Prostate gland (tissue), 2 donors: ENCODE results near the gene SMO. TPM values are rescaled to one million over a fixed set of nuclear protein-coding genes. Genes with fewer than 3 reads are reported as not detected.
"Not testable (repeated sequence)": the region's sequence is repeated elsewhere in the genome, so short reads cannot be mapped to it uniquely, and the experiment has no call there.

Source experiments
- DNase-seq: peaks from one replicate; pipeline ENCODE4 v3.0.0-alpha.2; 2019; ENCODE audit warnings: low spot score
- H3K27ac ChIP-seq, 2 donors: fragments of 200-600 bp; sonication (generic); 2 replicates each; pipeline ENCODE4 v1.5.1; 2017 to 2019
- H3K27me3 ChIP-seq: fragments of 200-600 bp; sonication (generic); replicated peaks from 2 replicates; pipeline ENCODE4 v1.5.1; 2019; ENCODE audit not compliant: insufficient read depth
- H3K36me3 ChIP-seq, 2 donors: fragments of 200-600 bp; sonication (generic); 1 replicate in 1 of 2; 2 replicates in 1 of 2; pipeline versions ENCODE4 v1.5.1 to v1.8.1; 2017 to 2019
- H3K4me1 ChIP-seq: fragments of 200-600 bp; sonication (generic); replicated peaks from 2 replicates; pipeline ENCODE4 v1.5.1; 2019
- H3K4me3 ChIP-seq, 2 donors: fragments of 200-600 bp; sonication (generic); 2 replicates each; pipeline ENCODE4 v1.5.1; 2017 to 2019
- H3K9me3 ChIP-seq: fragments of 200-600 bp; sonication (generic); 2 replicates; pipeline ENCODE4 v1.5.1; 2017
- POLR2A ChIP-seq: fragments of 450-650 bp; IDR thresholded peaks from one replicate; pipeline ENCODE4 v1.6.1; 2016; ENCODE audit warnings: antibody characterized with exemption, mild to moderate bottlenecking
- POLR2AphosphoS5 ChIP-seq: sonication (generic); formaldehyde crosslinking; IDR thresholded peaks from one replicate; pipeline ENCODE4 v1.6.1; 2017; ENCODE audit warnings: antibody characterized with exemption
- WGBS: methylation state at CpG from one replicate; pipeline ENCODE4 v1.1.5; 2018; 5-methylcytosine and 5-hydroxymethylcytosine counted together
- intact Hi-C: fragments of 100-400 bp; cut with DNase I; formaldehyde crosslinking; loops from one replicate; pipeline ENCODE4 v1.14.2; 2022
- total RNA-seq, 2 donors: library from RNA; depleted of rRNA; stranded (reverse); fragments of >200 nt; gene quantifications; one replicate each; pipeline ENCODE4 v1.1.0, GENCODE V29; 2016
- TF ChIP-seq, protein P1 (sequence below), 4 experiments: fragments of 200-600 bp in 2 of 4; fragments of 450-650 bp in 2 of 4; sonication (generic) in 2 of 4; IDR thresholded peaks; 1 replicate in 3 of 4; 2 replicates in 1 of 4; pipeline ENCODE4 v1.5.1; 2016 to 2019; ENCODE audit warnings: antibody characterized with exemption in 4 of 4, mild to moderate bottlenecking in 2 of 4, moderate library complexity in 2 of 4

Gene SMO
- total RNA-seq, 2 donors from 2014 or later: 23.2 to 32.9 TPM

DNA sequence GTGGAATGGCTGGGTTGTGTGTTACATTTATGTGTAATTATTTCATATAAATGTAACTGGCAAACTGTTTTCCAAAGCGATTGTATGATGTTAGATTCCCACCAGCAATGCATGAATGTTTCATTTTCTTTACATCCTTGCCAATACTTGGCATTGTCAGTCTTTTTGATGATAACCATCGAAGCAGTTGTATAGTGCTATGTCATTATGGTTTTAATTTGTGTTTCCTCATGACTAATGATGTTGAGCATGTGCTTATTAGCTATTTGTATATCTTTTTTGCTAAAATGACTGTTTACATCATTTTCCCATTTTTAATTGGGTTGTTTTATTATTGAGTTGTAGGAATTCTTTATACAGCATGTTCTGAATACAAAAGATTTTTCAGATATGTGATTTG is 58.7 kb downstream of the SMO start:
- DNase-seq: no peak
- intact Hi-C loops: no loop called here
- H3K9me3 ChIP-seq: no peaks in the 10 kb centered on the region
- no peaks in the 10 kb centered on the region for H3K36me3 ChIP-seq
- no peak overlapping the region for H3K27ac ChIP-seq
- TF ChIP-seq, protein P1, sequence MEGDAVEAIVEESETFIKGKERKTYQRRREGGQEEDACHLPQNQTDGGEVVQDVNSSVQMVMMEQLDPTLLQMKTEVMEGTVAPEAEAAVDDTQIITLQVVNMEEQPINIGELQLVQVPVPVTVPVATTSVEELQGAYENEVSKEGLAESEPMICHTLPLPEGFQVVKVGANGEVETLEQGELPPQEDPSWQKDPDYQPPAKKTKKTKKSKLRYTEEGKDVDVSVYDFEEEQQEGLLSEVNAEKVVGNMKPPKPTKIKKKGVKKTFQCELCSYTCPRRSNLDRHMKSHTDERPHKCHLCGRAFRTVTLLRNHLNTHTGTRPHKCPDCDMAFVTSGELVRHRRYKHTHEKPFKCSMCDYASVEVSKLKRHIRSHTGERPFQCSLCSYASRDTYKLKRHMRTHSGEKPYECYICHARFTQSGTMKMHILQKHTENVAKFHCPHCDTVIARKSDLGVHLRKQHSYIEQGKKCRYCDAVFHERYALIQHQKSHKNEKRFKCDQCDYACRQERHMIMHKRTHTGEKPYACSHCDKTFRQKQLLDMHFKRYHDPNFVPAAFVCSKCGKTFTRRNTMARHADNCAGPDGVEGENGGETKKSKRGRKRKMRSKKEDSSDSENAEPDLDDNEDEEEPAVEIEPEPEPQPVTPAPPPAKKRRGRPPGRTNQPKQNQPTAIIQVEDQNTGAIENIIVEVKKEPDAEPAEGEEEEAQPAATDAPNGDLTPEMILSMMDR (IDR thresholded peaks at IDR 0.05): no peak
- TF ChIP-seq POLR2A (no peak), POLR2AphosphoS5 (no peak)
- H3K4me3 ChIP-seq: no peak overlapping the region
- WGBS: 74% methylated on average over 2 of the region's 2 CpGs
- H3K4me1 ChIP-seq: no peaks in the 10 kb centered on the region
- H3K27me3 ChIP-seq: no peaks in the 10 kb centered on the region

- DNase-seq: no peak
- TF ChIP-seq, protein P1 (IDR thresholded peaks at IDR 0.05): no peak
- no peak for TF ChIP-seq POLR2A
- no peak for TF ChIP-seq POLR2AphosphoS5
- Histone ChIP-seq H3K27ac (no peak overlapping the region), H3K9me3 (no peaks in the 10 kb centered on the region), H3K36me3 (no peaks in the 10 kb centered on the region), H3K4me1 (no peaks in the 10 kb centered on the region), H3K4me3 (no peak overlapping the region), H3K27me3 (no peaks in the 10 kb centered on the region)
- WGBS: 9% methylated on average over 2 of the region's 2 CpGs
- intact Hi-C loops: no loop called here
Observed at GRCh38 chr7:129252128-129252527, 63.7 kb downstream of the SMO start.

DNA sequence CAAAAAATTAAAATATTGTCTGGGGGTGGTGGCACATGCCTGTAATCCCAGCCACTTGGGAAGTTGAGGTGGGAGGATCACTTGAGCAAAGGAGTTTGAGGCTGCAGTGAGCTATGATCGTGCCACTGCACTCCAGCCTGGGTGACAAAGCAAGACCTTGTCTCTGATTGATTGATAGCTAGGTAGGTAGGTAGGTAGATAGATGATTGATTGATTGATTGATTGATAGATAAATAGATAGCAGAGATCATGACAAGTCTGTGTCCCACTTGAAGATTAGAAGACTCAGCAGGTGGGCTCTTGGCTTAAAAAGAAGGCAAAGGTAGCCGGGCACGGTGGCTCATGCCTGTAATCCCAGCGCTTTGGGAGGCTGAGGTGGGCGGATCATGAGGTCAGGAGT is 64.2 kb downstream of the SMO start:
- DNase-seq: not testable (repeated sequence)
- 89% methylated on average over 5 of the region's 5 CpGs for WGBS

DNA sequence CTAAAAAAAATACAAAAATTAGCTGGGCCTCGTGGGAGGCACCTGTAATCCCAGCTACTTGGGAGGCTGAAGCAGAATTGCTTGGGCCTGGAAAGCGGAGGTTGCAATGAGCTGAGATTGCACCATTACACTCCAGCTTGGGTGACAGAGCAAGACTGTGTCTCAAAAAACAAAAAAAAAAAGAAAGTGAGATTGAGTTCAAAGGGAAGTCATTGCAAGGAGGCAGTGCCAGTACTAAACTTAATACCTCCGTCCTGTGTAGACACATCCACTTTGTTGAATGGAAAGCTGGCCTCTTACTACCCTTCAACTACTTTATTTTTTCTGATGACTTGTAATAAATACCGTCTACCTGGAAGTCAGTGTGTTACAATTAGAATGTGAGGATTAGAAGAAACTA is 67.4 kb downstream of the SMO start:
- Histone ChIP-seq H3K4me3 (no peak overlapping the region), H3K27me3 (no peaks in the 10 kb centered on the region), H3K36me3 (no peaks in the 10 kb centered on the region), H3K4me1 (no peaks in the 10 kb centered on the region), H3K9me3 (no peaks in the 10 kb centered on the region), H3K27ac (no peak overlapping the region)
- intact Hi-C loops: no loop called here
- DNase-seq: no peak
- 78% methylated on average over 4 of the region's 4 CpGs for WGBS
- TF ChIP-seq, protein P1 (IDR thresholded peaks at IDR 0.05): no peak

More for the DNA sequence above, 64.2 kb downstream of the SMO start:
- intact Hi-C loops, H3K4me1 ChIP-seq, H3K9me3 ChIP-seq, H3K36me3 ChIP-seq, H3K27me3 ChIP-seq, H3K4me3 ChIP-seq, H3K27ac ChIP-seq: not testable (repeated sequence)

DNA sequence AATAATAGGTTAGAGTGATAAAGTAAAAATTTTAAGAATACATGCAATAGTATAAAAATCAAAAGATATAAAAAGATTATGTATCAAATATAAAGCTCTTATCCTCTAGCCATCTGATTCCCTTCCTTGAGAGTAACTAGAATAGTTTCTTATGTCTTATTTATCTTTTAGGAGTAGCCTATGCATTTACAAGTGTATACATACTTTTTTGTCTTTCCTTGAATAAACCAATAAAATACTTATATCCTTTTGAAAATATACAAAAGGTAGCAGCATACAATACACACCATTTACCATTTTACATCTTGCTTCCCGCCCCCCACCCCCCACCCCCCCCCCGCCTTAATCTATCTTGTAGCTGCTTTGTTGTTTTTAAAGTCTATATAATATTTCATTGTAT is 67.8 kb downstream of the SMO start:
- no peaks in the 10 kb centered on the region for H3K4me1 ChIP-seq
- H3K27me3 ChIP-seq: no peaks in the 10 kb centered on the region
- WGBS: 62% methylated on average over 2 of the region's 2 CpGs
- H3K4me3 ChIP-seq: no peak overlapping the region
- H3K9me3 ChIP-seq: no peaks in the 10 kb centered on the region
- no peak for TF ChIP-seq POLR2AphosphoS5
- TF ChIP-seq, protein P1 (IDR thresholded peaks at IDR 0.05): no peak
- no peak for TF ChIP-seq POLR2A
- DNase-seq: no peak
- H3K36me3 ChIP-seq: no peaks in the 10 kb centered on the region
- intact Hi-C loops: no loop called here
- no peak overlapping the region for H3K27ac ChIP-seq

DNA sequence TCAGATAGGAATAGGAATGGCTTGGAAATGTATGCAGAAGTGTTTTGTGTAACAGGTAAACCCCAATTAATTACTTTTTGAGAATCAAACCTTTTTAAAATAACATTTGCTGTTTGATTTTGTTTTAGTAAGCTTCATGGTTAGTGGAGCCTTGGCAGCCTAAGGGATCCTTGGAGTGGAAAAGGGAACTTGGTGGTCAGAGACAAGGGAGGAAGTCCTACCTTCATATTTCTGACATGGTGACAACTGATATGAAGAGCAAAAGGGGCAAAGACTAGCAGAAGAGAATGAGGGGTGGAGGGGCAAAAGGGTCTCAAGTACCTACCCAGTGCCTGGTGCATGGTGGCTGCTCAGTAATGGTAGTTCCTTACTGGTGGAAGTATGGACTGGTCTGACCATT is 68.7 kb downstream of the SMO start:
- intact Hi-C loops: no loop called here
- H3K27ac ChIP-seq: no peak overlapping the region
- H3K27me3 ChIP-seq: no peaks in the 10 kb centered on the region
- TF ChIP-seq, protein P1 (IDR thresholded peaks at IDR 0.05): no peak
- TF ChIP-seq POLR2A: no peak
- no peak overlapping the region for H3K4me3 ChIP-seq
- H3K36me3 ChIP-seq: no peaks in the 10 kb centered on the region
- no peak for DNase-seq
- H3K9me3 ChIP-seq: no peaks in the 10 kb centered on the region
- no peaks in the 10 kb centered on the region for H3K4me1 ChIP-seq
